Measurements from ENCODE around the gene PCDHA4.
A peak's percentile ranks its signal among the peaks of the same experiment; 100 is the strongest.
"Not testable (repeated sequence)": the region's sequence is repeated elsewhere in the genome, so short reads cannot be mapped to it uniquely, and the experiment has no call there.

PCDHA4 gene

DNA sequence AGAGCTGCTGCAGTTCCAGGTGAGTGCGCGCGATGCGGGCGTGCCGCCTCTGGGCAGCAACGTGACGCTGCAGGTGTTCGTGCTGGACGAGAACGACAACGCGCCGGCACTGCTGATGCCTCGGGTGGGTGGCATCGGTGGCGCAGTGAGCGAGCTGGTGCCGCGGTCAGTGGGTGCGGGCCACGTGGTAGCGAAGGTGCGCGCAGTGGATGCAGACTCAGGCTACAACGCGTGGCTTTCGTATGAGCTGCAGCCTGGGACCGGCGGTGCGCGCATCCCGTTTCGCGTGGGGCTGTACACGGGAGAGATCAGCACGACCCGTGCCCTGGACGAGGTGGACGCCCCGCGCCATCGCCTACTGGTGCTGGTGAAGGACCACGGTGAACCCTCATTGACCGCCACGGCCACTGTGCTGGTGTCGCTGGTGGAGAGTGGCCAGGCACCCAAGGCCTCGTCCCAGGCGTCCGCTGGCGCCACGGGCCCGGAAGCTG is 4.0 kb upstream of the PCDHA4 start:
- no peak for DNase-seq (ENCODE audit: low read depth)
- H3K4me3 ChIP-seq (ENCODE audit: low read depth, low read length): no peak overlapping the region
- TF ChIP-seq, protein P1, sequence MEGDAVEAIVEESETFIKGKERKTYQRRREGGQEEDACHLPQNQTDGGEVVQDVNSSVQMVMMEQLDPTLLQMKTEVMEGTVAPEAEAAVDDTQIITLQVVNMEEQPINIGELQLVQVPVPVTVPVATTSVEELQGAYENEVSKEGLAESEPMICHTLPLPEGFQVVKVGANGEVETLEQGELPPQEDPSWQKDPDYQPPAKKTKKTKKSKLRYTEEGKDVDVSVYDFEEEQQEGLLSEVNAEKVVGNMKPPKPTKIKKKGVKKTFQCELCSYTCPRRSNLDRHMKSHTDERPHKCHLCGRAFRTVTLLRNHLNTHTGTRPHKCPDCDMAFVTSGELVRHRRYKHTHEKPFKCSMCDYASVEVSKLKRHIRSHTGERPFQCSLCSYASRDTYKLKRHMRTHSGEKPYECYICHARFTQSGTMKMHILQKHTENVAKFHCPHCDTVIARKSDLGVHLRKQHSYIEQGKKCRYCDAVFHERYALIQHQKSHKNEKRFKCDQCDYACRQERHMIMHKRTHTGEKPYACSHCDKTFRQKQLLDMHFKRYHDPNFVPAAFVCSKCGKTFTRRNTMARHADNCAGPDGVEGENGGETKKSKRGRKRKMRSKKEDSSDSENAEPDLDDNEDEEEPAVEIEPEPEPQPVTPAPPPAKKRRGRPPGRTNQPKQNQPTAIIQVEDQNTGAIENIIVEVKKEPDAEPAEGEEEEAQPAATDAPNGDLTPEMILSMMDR (IDR thresholded peaks at IDR 0.05; ENCODE audit: control insufficient read depth, extremely low read depth, insufficient read depth): no peak

DNA sequence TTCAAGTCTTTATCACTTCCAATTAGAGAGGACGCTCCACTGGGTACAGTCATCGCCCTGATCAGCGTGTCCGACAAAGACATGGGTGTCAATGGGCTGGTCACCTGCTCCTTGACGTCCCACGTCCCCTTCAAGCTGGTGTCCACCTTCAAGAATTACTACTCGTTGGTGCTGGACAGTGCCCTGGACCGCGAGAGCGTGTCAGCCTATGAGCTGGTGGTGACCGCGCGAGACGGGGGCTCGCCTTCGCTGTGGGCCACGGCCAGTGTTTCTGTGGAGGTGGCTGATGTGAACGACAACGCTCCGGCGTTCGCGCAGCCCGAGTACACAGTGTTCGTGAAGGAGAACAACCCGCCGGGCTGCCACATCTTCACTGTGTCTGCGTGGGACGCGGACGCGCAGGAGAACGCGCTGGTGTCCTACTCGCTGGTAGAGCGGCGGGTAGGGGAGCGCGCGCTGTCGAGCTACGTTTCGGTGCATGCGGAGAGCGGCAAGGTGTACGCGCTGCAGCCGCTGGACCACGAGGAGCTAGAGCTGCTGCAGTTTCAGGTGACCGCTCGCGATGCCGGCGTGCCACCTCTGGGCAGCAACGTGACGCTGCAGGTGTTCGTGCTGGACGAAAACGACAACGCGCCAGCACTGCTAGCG is 1.5 kb downstream of the PCDHA4 start:
- H3K4me3 ChIP-seq (ENCODE audit: low read depth, low read length); DNase-seq (ENCODE audit: low read depth): not testable (repeated sequence)

DNA sequence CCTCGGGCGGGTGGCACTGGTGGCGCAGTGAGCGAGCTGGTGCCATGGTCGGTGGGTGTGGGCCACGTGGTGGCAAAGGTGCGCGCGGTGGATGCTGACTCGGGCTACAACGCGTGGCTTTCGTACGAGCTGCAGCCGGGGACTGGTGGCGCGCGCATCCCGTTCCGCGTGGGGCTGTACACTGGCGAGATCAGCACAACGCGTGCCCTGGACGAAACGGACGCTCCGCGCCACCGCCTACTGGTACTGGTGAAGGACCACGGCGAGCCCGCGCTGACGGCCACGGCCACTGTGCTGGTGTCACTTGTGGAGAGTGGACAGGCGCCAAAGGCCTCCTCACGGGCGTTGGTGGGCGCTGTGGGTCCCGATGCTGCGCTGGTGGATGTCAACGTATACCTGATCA is 2.0 kb downstream of the PCDHA4 start:
- no peak for DNase-seq (ENCODE audit: low read depth)
- TF ChIP-seq, protein P1 (IDR thresholded peaks at IDR 0.05; ENCODE audit: control insufficient read depth, extremely low read depth, insufficient read depth): no peak
- no peak overlapping the region for H3K4me3 ChIP-seq (ENCODE audit: low read depth, low read length)

DNA sequence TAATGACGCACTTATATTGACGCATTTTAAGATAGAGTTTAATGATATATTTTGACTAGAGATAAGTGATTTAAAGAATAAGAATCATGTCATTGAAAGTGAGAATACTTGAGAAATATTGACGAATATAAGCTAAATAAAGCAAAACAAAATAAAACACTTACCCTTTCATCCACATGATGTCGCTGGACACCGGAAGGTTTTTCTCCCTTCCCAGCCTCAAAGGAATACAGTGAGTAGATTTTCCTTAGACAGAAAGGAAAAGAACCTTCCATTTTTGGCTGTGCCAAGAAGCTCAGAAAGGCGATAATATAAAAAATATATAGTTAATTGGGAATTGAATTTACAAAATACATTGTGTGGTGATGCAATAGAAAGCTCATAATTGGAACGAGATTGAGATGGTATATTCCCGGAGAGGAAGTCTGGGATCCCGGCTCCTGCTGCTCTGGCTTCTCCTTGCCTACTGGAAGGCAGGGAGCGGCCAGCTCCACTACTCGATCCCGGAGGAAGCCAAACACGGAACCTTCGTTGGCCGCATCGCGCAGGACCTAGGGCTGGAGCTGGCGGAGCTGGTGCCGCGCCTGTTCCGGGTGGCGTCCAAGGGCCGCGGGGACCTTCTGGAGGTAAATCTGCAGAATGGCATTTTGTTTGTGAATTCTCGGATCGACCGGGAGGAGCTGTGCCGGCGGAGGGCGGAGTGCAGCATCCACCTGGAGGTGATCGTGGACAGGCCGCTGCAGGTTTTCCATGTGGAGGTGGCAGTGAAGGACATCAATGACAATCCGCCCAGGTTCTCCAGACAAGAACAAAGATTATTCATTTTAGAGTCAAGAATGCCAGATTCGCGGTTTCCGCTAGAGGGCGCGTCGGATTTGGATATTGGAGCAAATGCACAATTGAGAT is 14.8 kb downstream of the PCDHA4 start, which contains the start of gene PCDHA5:
TSS of gene PCDHA5 (plus strand) at position 239 of the 906 bp plus-strand sequence.
- no peak within 1 kb of the TSS for H3K4me3 ChIP-seq (ENCODE audit: low read depth, low read length)
- TF ChIP-seq, protein P1 (IDR thresholded peaks at IDR 0.05; ENCODE audit: control insufficient read depth, extremely low read depth, insufficient read depth): peak; percentile 69
- DNase-seq (ENCODE audit: low read depth): no peak

DNA sequence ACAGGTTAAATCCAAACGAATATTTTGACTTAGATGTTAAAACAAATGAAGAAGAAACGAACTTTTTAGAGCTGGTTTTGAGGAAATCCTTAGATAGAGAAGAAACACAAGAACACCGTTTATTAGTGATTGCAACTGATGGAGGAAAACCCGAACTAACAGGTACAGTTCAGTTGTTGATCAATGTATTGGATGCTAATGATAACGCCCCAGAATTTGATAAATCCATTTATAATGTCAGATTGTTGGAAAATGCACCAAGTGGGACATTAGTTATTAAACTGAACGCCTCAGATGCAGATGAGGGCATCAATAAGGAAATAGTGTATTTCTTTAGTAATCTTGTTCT is 15.4 kb downstream of the PCDHA4 start:
- no peak for DNase-seq (ENCODE audit: low read depth)
- TF ChIP-seq, protein P1 (IDR thresholded peaks at IDR 0.05; ENCODE audit: control insufficient read depth, extremely low read depth, insufficient read depth): no peak
- no peak overlapping the region for H3K4me3 ChIP-seq (ENCODE audit: low read depth, low read length)

DNA sequence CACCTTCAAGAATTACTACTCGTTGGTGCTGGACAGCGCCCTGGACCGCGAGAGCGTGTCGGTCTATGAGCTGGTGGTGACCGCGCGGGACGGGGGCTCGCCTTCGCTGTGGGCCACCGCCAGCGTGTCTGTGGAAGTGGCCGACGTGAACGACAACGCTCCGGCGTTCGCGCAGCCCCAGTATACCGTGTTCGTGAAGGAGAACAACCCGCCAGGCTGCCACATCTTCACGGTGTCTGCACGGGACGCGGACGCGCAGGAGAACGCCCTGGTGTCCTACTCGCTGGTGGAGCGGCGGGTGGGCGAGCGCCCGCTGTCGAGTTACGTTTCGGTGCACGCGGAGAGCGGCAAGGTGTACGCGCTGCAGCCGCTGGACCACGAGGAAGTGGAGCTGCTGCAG is 16.1 kb downstream of the PCDHA4 start:
- not testable (repeated sequence) for DNase-seq (ENCODE audit: low read depth); H3K4me3 ChIP-seq (ENCODE audit: low read depth, low read length)

DNA sequence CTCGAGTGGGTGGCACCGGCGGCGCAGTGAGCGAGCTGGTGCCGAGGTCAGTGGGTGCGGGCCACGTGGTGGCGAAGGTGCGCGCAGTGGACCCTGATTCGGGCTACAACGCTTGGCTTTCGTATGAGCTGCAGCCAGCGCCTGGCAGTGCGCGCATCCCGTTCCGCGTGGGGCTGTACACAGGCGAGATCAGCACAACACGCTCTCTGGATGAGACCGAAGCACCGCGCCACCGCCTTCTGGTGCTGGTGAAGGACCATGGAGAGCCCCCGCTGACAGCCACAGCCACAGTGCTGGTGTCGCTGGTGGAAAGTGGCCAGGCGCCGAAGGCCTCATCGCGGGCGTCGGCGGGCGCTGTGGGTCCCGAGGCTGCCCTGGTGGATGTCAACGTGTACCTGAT is 16.6 kb downstream of the PCDHA4 start:
- TF ChIP-seq, protein P1 (IDR thresholded peaks at IDR 0.05; ENCODE audit: control insufficient read depth, extremely low read depth, insufficient read depth): no peak
- no peak overlapping the region for H3K4me3 ChIP-seq (ENCODE audit: low read depth, low read length)
- DNase-seq (ENCODE audit: low read depth): no peak
